ENCODE data around the gene OR1D5. TPM values are rescaled to one million over a fixed set of nuclear protein-coding genes. Genes with fewer than 3 reads are reported as not detected.

The OR1D5 gene
- total and polyA plus RNA-seq, 2 donors (not counting 3 experiments of a cell fraction or from before 2014, with no cell fraction given), result not detected

- DNase-seq (ENCODE audit: low read depth, low spot score), result no peak
- Histone ChIP-seq H3K36me3 (ENCODE audit: control insufficient read depth in 2 of 2, extremely low read depth in 1 of 2, insufficient read depth in 2 of 2, low read length in 2 of 2) (no peaks in the 10 kb centered on the region), H2AFZ (ENCODE audit: low read depth, low read length) (no peak overlapping the region), H3K9ac (replicated peaks; ENCODE audit: extremely low read depth, insufficient read depth, low read length) (no peak overlapping the region), H3K4me2 (ENCODE audit: insufficient read depth, low read length) (no peak overlapping the region), H3K9me1 (replicated peaks; ENCODE audit: control insufficient read depth, extremely low read depth, insufficient read depth, low read length) (no peaks in the 10 kb centered on the region), H3K27ac (ENCODE audit: insufficient read depth, low read depth, low read length) (no peak overlapping the region), H3K4me3 (replicated peaks in 1 of 3; ENCODE audit: insufficient read depth in 1 of 3, low read depth in 1 of 3, low read length in 3 of 3) (no peak overlapping the region), H3K79me2 (ENCODE audit: control insufficient read depth, insufficient read depth, low read length) (no peaks in the 10 kb centered on the region), H3K27me3 (ENCODE audit: control insufficient read depth in 2 of 2, insufficient read depth in 2 of 2, low read length in 2 of 2) (no peaks in the 10 kb centered on the region), H3K9me3 (replicated peaks; ENCODE audit: control insufficient read depth, insufficient read depth, low read length) (no peaks in the 10 kb centered on the region), H4K20me1 (replicated peaks; ENCODE audit: control insufficient read depth, extremely low read depth, insufficient read depth, low read length) (no peaks in the 10 kb centered on the region), H3K4me1 (ENCODE audit: control insufficient read depth, extremely low read depth, insufficient read depth, low read length) (no peaks in the 10 kb centered on the region)
- no peak for FAIRE-seq
- ChIA-PET POLR2A (no interaction called here), CTCF (no interaction called here)
- intact Hi-C loops (cut with micrococcal nuclease), result no loop called here
- dilution Hi-C loops (cut with MboI; ENCODE audit: extremely low pct_ligation_motif_present, low sequenced_read_pairs), result no loop called here
- TF ChIP-seq MYC (IDR thresholded peaks at IDR 0.05; ENCODE audit: low read depth, low read length), result no peak
- TF ChIP-seq JUN (IDR thresholded peaks at IDR 0.05; ENCODE audit: borderline replicate concordance, insufficient read depth, insufficient read length, low read depth), result no peak
- TF ChIP-seq GATA2 (IDR thresholded peaks at IDR 0.05; ENCODE audit: insufficient read depth, insufficient read length, low read depth, low read length), result no peak
- no peak for TF ChIP-seq FOS (IDR thresholded peaks at IDR 0.05; ENCODE audit: borderline replicate concordance, insufficient read depth, low read length)
- TF ChIP-seq EZH2 (IDR thresholded peaks at IDR 0.05; ENCODE audit: borderline replicate concordance, low read depth, low read length, severe bottlenecking), result no peak
- TF ChIP-seq POLR2AphosphoS5 (IDR thresholded peaks at IDR 0.05; ENCODE audit: insufficient read depth, low read depth, low read length), result no peak
- TF ChIP-seq, protein P1, sequence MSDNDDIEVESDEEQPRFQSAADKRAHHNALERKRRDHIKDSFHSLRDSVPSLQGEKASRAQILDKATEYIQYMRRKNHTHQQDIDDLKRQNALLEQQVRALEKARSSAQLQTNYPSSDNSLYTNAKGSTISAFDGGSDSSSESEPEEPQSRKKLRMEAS (IDR thresholded peaks at IDR 0.05; ENCODE audit: insufficient read depth, insufficient read length), result no peak
- no peak for TF ChIP-seq POLR2A (IDR thresholded peaks at IDR 0.05; ENCODE audit: low read depth, low read length)
- TF ChIP-seq, protein P2, sequence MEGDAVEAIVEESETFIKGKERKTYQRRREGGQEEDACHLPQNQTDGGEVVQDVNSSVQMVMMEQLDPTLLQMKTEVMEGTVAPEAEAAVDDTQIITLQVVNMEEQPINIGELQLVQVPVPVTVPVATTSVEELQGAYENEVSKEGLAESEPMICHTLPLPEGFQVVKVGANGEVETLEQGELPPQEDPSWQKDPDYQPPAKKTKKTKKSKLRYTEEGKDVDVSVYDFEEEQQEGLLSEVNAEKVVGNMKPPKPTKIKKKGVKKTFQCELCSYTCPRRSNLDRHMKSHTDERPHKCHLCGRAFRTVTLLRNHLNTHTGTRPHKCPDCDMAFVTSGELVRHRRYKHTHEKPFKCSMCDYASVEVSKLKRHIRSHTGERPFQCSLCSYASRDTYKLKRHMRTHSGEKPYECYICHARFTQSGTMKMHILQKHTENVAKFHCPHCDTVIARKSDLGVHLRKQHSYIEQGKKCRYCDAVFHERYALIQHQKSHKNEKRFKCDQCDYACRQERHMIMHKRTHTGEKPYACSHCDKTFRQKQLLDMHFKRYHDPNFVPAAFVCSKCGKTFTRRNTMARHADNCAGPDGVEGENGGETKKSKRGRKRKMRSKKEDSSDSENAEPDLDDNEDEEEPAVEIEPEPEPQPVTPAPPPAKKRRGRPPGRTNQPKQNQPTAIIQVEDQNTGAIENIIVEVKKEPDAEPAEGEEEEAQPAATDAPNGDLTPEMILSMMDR (IDR thresholded peaks at IDR 0.05; ENCODE audit: extremely low read depth in 1 of 2, insufficient read depth in 1 of 2, low read depth in 1 of 2, low read length in 2 of 2), result no peak
- no TSS peak for BruUV-seq (replicated peaks)
These were observed 45.5 kb downstream of the OR1D5 start for GRCh38 chr17:3017936-3018335.
